Esophagus muscularis mucosa (tissue), 4 donors: Measurements from ENCODE around the gene LYPD4. TPM values are rescaled to one million over a fixed set of nuclear protein-coding genes. Genes with fewer than 3 reads are reported as not detected.

Source experiments
- DNase-seq: peaks from one replicate; pipeline ENCODE4 v3.0.0-alpha.2; 2017; ENCODE audit errors: extremely low spot score
- H3K27ac ChIP-seq, 4 donors: fragments of 200-600 bp; sonication (generic); replicated peaks in 1 of 4; 1 replicate in 3 of 4; 2 replicates in 1 of 4; pipeline ENCODE4 v1.5.1; 2016 to 2019; ENCODE audit warnings: mild to moderate bottlenecking in 1 of 4
- H3K27me3 ChIP-seq, 4 donors: fragments of 200-600 bp; sonication (generic); one replicate each; pipeline versions ENCODE4 v1.5.1 to v1.6.0; 2016 to 2019
- H3K36me3 ChIP-seq, 4 donors: fragments of 200-600 bp; sonication (generic); one replicate each; pipeline ENCODE4 v1.5.1; 2016 to 2019
- H3K4me1 ChIP-seq, 4 donors: fragments of 200-600 bp; sonication (generic); one replicate each; pipeline ENCODE4 v1.5.1; 2016 to 2019
- H3K4me3 ChIP-seq, 4 donors: fragments of 200-600 bp; sonication (generic); 1 replicate in 2 of 4; 2 replicates in 2 of 4; pipeline ENCODE4 v1.5.1; 2016 to 2019; ENCODE audit warnings: mild to moderate bottlenecking in 4 of 4, moderate library complexity in 1 of 4
- H3K9me3 ChIP-seq, 4 donors: fragments of 200-600 bp; sonication (generic); 1 replicate in 3 of 4; 2 replicates in 1 of 4; pipeline ENCODE4 v1.5.1; 2016 to 2019
- CTCF ChIP-seq, 3 experiments: fragments of 200-600 bp in 2 of 3; fragments of 450-650 bp in 1 of 3; sonication (generic) in 2 of 3; IDR thresholded peaks; one replicate each; pipeline ENCODE4 v1.5.1; 2017 to 2019; ENCODE audit warnings: antibody characterized with exemption in 3 of 3, mild to moderate bottlenecking in 2 of 3, moderate library complexity in 1 of 3
- EP300 ChIP-seq: sonication (generic); formaldehyde crosslinking; IDR thresholded peaks from one replicate; pipeline ENCODE4 v1.6.1; 2017; ENCODE audit warnings: antibody characterized with exemption
- POLR2A ChIP-seq: fragments of 450-650 bp; IDR thresholded peaks from one replicate; pipeline ENCODE4 v1.6.1; 2017; ENCODE audit warnings: antibody characterized with exemption, moderate library complexity, mild to moderate bottlenecking, low read depth
- POLR2AphosphoS5 ChIP-seq, 2 donors: sonication (generic); formaldehyde crosslinking; IDR thresholded peaks; one replicate each; pipeline ENCODE4 v1.6.1; 2017; ENCODE audit warnings: antibody characterized with exemption in 2 of 2
- WGBS: methylation state at CpG from one replicate; pipeline ENCODE4 v1.1.5; 2018; 5-methylcytosine and 5-hydroxymethylcytosine counted together
- intact Hi-C: fragments of 100-400 bp; cut with DNase I; formaldehyde crosslinking; loops from one replicate; pipeline ENCODE4 v1.15.1; 2023
- total RNA-seq, 4 donors: library from RNA; depleted of rRNA; stranded (reverse); fragments of >200 nt; gene quantifications; one replicate each; pipeline versions ENCODE4 v1.1.0 to v1.2.1, GENCODE V29; 2016

The LYPD4 gene
- total RNA-seq, 4 donors from 2014 or later: not detected

- H3K4me3 ChIP-seq: no peak overlapping the region
- H3K36me3 ChIP-seq: no peaks in the 10 kb centered on the region
- 76% methylated on average over 4 of the region's 4 CpGs for WGBS
- intact Hi-C loops: no loop called here
- no peak overlapping the region for H3K27ac ChIP-seq
- peaks cover 0 to 9% (median 5%) of the 10 kb centered on the region in 4 donors for H3K4me1 ChIP-seq
- H3K27me3 ChIP-seq: peaks cover 0 to 20% (median 0%) of the 10 kb centered on the region in 4 donors
- TF ChIP-seq CTCF (IDR thresholded peaks at IDR 0.05) (no peak), POLR2AphosphoS5 (IDR thresholded peaks at IDR 0.05) (no peak), POLR2A (no peak), EP300 (no peak)
- DNase-seq: no peak
- H3K9me3 ChIP-seq: no peaks in the 10 kb centered on the region
Observed at GRCh38 chr19:41815301-41815700, 29.2 kb downstream of the LYPD4 start.

GRCh38 chr19:41813911-41814310 lies 30.6 kb downstream of the LYPD4 start:
- no peak for TF ChIP-seq POLR2AphosphoS5 (IDR thresholded peaks at IDR 0.05)
- no peak for TF ChIP-seq POLR2A
- no peak for TF ChIP-seq EP300
- no peak for TF ChIP-seq CTCF (IDR thresholded peaks at IDR 0.05)
- 60% methylated on average over 4 of the region's 4 CpGs for WGBS
- no peak overlapping the region for H3K27ac ChIP-seq

GRCh38 chr19:41811981-41812380 lies 32.5 kb downstream of the LYPD4 start:
- intact Hi-C loops: no loop called here
- TF ChIP-seq EP300 (no peak), POLR2A (no peak), CTCF (IDR thresholded peaks at IDR 0.05) (no peak), POLR2AphosphoS5 (IDR thresholded peaks at IDR 0.05) (no peak)
- H3K27me3 ChIP-seq: peaks cover 0 to 47% (median 0%) of the 10 kb centered on the region in 4 donors
- peaks cover 0 to 7% (median 5%) of the 10 kb centered on the region in 4 donors for H3K4me1 ChIP-seq
- H3K9me3 ChIP-seq: no peaks in the 10 kb centered on the region
- H3K36me3 ChIP-seq: no peaks in the 10 kb centered on the region
- H3K4me3 ChIP-seq: no peak overlapping the region
- no peak for DNase-seq
- WGBS: 87% methylated on average over 3 of the region's 3 CpGs
- H3K27ac ChIP-seq: no peak overlapping the region

More at GRCh38 chr19:41813911-41814310, 30.6 kb downstream of the LYPD4 start:
- DNase-seq: no peak
- peaks cover 0 to 9% (median 6%) of the 10 kb centered on the region in 4 donors for H3K4me1 ChIP-seq
- H3K9me3 ChIP-seq: no peaks in the 10 kb centered on the region
- intact Hi-C loops: no loop called here
- peaks cover 0 to 33% (median 0%) of the 10 kb centered on the region in 4 donors for H3K27me3 ChIP-seq
- no peak overlapping the region for H3K4me3 ChIP-seq
- H3K36me3 ChIP-seq: no peaks in the 10 kb centered on the region

GRCh38 chr19:41811036-41811435 lies 33.4 kb downstream of the LYPD4 start:
- TF ChIP-seq POLR2A (no peak), EP300 (no peak), CTCF (IDR thresholded peaks at IDR 0.05) (no peak), POLR2AphosphoS5 (IDR thresholded peaks at IDR 0.05) (no peak)
- Histone ChIP-seq H3K36me3 (no peaks in the 10 kb centered on the region), H3K4me1 (peaks cover 0 to 7% (median 0%) of the 10 kb centered on the region in 4 donors), H3K4me3 (no peak overlapping the region), H3K9me3 (no peaks in the 10 kb centered on the region), H3K27ac (no peak overlapping the region), H3K27me3 (peaks cover 0 to 47% (median 0%) of the 10 kb centered on the region in 4 donors)
- no peak for DNase-seq
- intact Hi-C loops: no loop called here
- WGBS: 42% methylated on average over 3 of the region's 3 CpGs

- H3K27ac ChIP-seq: peak overlapping the region in 1 of 4 donors; percentile 4
- intact Hi-C loops: no loop called here
Observed at GRCh38 chr19:41810301-41810700, 34.2 kb downstream of the LYPD4 start.

More at GRCh38 chr19:41810301-41810700, 34.2 kb downstream of the LYPD4 start:
- Histone ChIP-seq H3K4me1 (peaks cover 0 to 7% (median 0%) of the 10 kb centered on the region in 4 donors), H3K4me3 (no peak overlapping the region), H3K36me3 (no peaks in the 10 kb centered on the region), H3K9me3 (no peaks in the 10 kb centered on the region), H3K27me3 (peaks cover 0 to 47% (median 0%) of the 10 kb centered on the region in 4 donors)
- no peak for TF ChIP-seq CTCF (IDR thresholded peaks at IDR 0.05)
- TF ChIP-seq POLR2AphosphoS5 (IDR thresholded peaks at IDR 0.05): no peak
- TF ChIP-seq EP300: no peak
- no peak for TF ChIP-seq POLR2A
- WGBS: 46% methylated on average over 2 of the region's 4 CpGs
- DNase-seq: no peak
